Left cardiac atrium (tissue), 4 donors: ENCODE measurements around the gene MAPK11. TPM values are rescaled to one million over a fixed set of nuclear protein-coding genes. Genes with fewer than 3 reads are reported as not detected.

Source experiments
- ATAC-seq, 2 donors: fragments of 200-7000 bp; cut with Tn5 transposase; one replicate each; pipeline ENCODE4 v1.9.1; 2020; ENCODE audit warnings: mild to moderate bottlenecking in 2 of 2, moderate library complexity in 2 of 2
- DNase-seq: peaks from one replicate; pipeline ENCODE4 v3.0.0-alpha.2; 2020
- intact Hi-C, 2 donors: fragments of 100-400 bp; cut with DNase I; formaldehyde crosslinking; loops; one replicate each; pipeline versions ENCODE4 v1.14.1 to v1.15.1; 2022 to 2023
- total RNA-seq, 2 donors: library from RNA; stranded (reverse); fragmentation: NEBNext Ultra II Directional; extraction: Animal tissue kit (Norgen Biotek cat#: 25700); gene quantifications; one replicate each; pipeline ENCODE4 v1.2.1, GENCODE V29; 2021
- donor health status: DM: no; HTN: yes; CAD: no.
- donor health status: DM: no; HTN: yes; CAD: no; lungs with severe emphysema.
- donor health status: DM: yes; HTN: yes; CAD: no.
- donor health status: Dilated cardiomyopathy.

MAPK11 gene
- total RNA-seq, 2 donors from 2014 or later: 13.3 to 15.4 TPM

GRCh38 chr22:50267591-50268390, 2.4 kb downstream of the MAPK11 start:
- intact Hi-C loops: no loop called here
- ATAC-seq (peak; percentile 51 to 65), DNase-seq (peak; percentile 72)

GRCh38 chr22:50266994-50267393, 3.2 kb downstream of the MAPK11 start:
- ATAC-seq (no peak), DNase-seq (no peak)
- intact Hi-C loops: no loop called here

- ATAC-seq: no peak
- intact Hi-C loops: no loop called here
- no peak for DNase-seq
Observed at GRCh38 chr22:50264946-50265669, 5.1 kb downstream of the MAPK11 start.

GRCh38 chr22:50264104-50264745, 6.0 kb downstream of the MAPK11 start:
- ATAC-seq (no peak), DNase-seq (no peak)
- intact Hi-C loops: no loop called here

- ATAC-seq (no peak), DNase-seq (no peak)
- intact Hi-C loops: no loop called here
Observed at GRCh38 chr22:50262973-50263617, 7.1 kb downstream of the MAPK11 start.

- intact Hi-C loops: no loop called here
- no peak for DNase-seq
- no peak for ATAC-seq
Observed at GRCh38 chr22:50262460-50262911, 7.7 kb downstream of the MAPK11 start.

- intact Hi-C loops: no loop called here
- ATAC-seq: peak; percentile 32 to 64
- DNase-seq: peak; percentile 67
Observed at GRCh38 chr22:50261615-50262459, 8.3 kb downstream of the MAPK11 start, which contains the start of gene MAPK12. Gene MAPK12, minus strand, starts transcription at chr22:50261683. Its CDS starts 174 bp downstream, at chr22:50261509.

GRCh38 chr22:50260801-50261614, 9.2 kb downstream of the MAPK11 start:
- DNase-seq: peak; percentile 67
- intact Hi-C loops: no loop called here
- peak; percentile 13 to 25 for ATAC-seq

- intact Hi-C loops: no loop called here
Observed at GRCh38 chr22:50260434-50260800, 9.8 kb downstream of the MAPK11 start.

GRCh38 chr22:50259302-50259701, 10.9 kb downstream of the MAPK11 start:
- intact Hi-C loops: no loop called here
- DNase-seq: no peak
- ATAC-seq: no peak

More at GRCh38 chr22:50260434-50260800, 9.8 kb downstream of the MAPK11 start:
- ATAC-seq (no peak), DNase-seq (no peak)

GRCh38 chr22:50258361-50259292, 11.6 kb downstream of the MAPK11 start:
- ATAC-seq (peak; percentile 54 to 60), DNase-seq (no peak)
- intact Hi-C loops: no loop called here

GRCh38 chr22:50257451-50258360, 12.5 kb downstream of the MAPK11 start:
- no peak for ATAC-seq
- no peak for DNase-seq
- intact Hi-C loops: no loop called here

- no peak for DNase-seq
- intact Hi-C loops: no loop called here
- ATAC-seq: no peak
Observed at GRCh38 chr22:50257041-50257440, 13.1 kb downstream of the MAPK11 start.

- no peak for ATAC-seq
- no peak for DNase-seq
- intact Hi-C loops: no loop called here
Observed at GRCh38 chr22:50256258-50256862, 13.8 kb downstream of the MAPK11 start.

- DNase-seq (no peak), ATAC-seq (no peak)
- intact Hi-C loops: no loop called here
Observed at GRCh38 chr22:50255607-50256006, 14.6 kb downstream of the MAPK11 start.
